Loucy (cell line): ENCODE measurements around the gene IGF2BP2.

Experiments used
- H2AFZ ChIP-seq: fragments of 200-600 bp; sonication (generic); 2 replicates; pipeline ENCODE4 v1.6.0; 2016; ENCODE audit warnings: antibody characterized with exemption, mild to moderate bottlenecking, low read length, moderate library complexity
- H3F3A ChIP-seq: fragments of 200-600 bp; 2 replicates; pipeline ENCODE4 v1.6.0; 2016; ENCODE audit warnings: antibody characterized with exemption, low read depth, mild to moderate bottlenecking
- H3K27me3 ChIP-seq: fragments of 200-600 bp; sonication (generic); 2 replicates; pipeline ENCODE4 v1.6.1; 2014; ENCODE audit warnings: low read length, mild to moderate bottlenecking; ENCODE audit not compliant: insufficient read depth, poor library complexity, severe bottlenecking
- H3K36me3 ChIP-seq: fragments of 200-600 bp; sonication (generic); 2 replicates; pipeline ENCODE4 v1.6.1; 2016; ENCODE audit warnings: low read length; ENCODE audit not compliant: insufficient read depth
- H3K4me1 ChIP-seq: fragments of 200-600 bp; sonication (generic); 2 replicates; pipeline ENCODE4 v1.5.1; 2014; ENCODE audit warnings: low read length, mild to moderate bottlenecking; ENCODE audit not compliant: insufficient read depth, poor library complexity, severe bottlenecking
- H3K4me2 ChIP-seq: fragments of 200-600 bp; sonication (generic); 2 replicates; pipeline ENCODE4 v1.6.0; 2014; ENCODE audit warnings: antibody characterized with exemption, low read length, low read depth, mild to moderate bottlenecking; ENCODE audit not compliant: poor library complexity, severe bottlenecking
- H3K4me3 ChIP-seq: fragments of 200-600 bp; sonication (generic); 2 replicates; pipeline ENCODE4 v1.5.1; 2014; ENCODE audit warnings: low read length, mild to moderate bottlenecking, mixed read lengths; ENCODE audit not compliant: poor library complexity, severe bottlenecking
- H3K79me2 ChIP-seq: fragments of 200-600 bp; sonication (generic); 2 replicates; pipeline ENCODE4 v1.6.1; 2014; ENCODE audit warnings: low read length; ENCODE audit not compliant: insufficient read depth
- H3K9ac ChIP-seq: fragments of 200-600 bp; sonication (generic); 2 replicates; pipeline ENCODE4 v1.6.0; 2014; ENCODE audit warnings: mild to moderate bottlenecking, low read depth, low read length, moderate library complexity; ENCODE audit not compliant: poor library complexity, severe bottlenecking
- H3K9me2 ChIP-seq: fragments of 200-600 bp; sonication (generic); replicated peaks from 2 replicates; pipeline ENCODE4 v1.6.1; 2016; ENCODE audit warnings: low read depth, low read length, mixed read lengths
- H3K9me3 ChIP-seq: fragments of 200-600 bp; sonication (generic); 2 replicates; pipeline ENCODE4 v1.6.1; 2014; ENCODE audit warnings: mild to moderate bottlenecking, antibody characterized with exemption, low read length, low read depth; ENCODE audit not compliant: insufficient read depth
- H4K20me1 ChIP-seq: fragments of 200-600 bp; sonication (generic); 2 replicates; pipeline ENCODE4 v1.6.0; 2014; ENCODE audit warnings: antibody characterized with exemption, low read length, mild to moderate bottlenecking; ENCODE audit not compliant: insufficient read depth, poor library complexity, severe bottlenecking
- EZH2phosphoT487 ChIP-seq: fragments of 200-600 bp; IDR thresholded peaks from 2 replicates; pipeline ENCODE4 v1.6.1; 2018; ENCODE audit warnings: antibody characterized with exemption, mild to moderate bottlenecking, moderate library complexity, borderline replicate concordance
- TF ChIP-seq, protein P1 (sequence below): fragments of 200-600 bp; sonication (generic); conservative IDR thresholded peaks from 2 replicates; pipeline ENCODE4 v1.5.1; 2014; ENCODE audit warnings: mild to moderate bottlenecking, antibody characterized with exemption, low read length

The IGF2BP2 gene

DNA sequence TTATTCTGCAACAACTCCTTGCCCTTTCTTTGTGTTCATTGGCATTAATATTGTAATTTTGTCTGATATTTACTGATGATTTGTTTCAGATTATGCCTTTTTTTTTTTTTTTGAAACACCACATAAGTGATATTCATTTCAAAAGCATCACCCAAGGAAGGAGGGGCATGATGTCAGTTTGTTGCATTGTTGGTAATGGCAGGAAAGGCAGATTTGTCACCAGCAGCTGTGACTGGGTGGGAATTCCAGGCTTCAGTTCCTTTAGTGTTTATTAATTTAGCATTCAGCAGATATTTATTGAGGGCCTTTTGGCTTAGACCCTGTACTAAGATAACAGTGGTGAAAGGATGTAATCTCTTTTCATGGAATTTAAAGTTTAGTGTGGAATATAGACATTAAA, 219.3 kb downstream of the IGF2BP2 start:
- no peaks in the 10 kb centered on the region for H3K27me3 ChIP-seq
- no peaks in the 10 kb centered on the region for H4K20me1 ChIP-seq
- TF ChIP-seq EZH2phosphoT487, result no peak
- TF ChIP-seq, protein P1, sequence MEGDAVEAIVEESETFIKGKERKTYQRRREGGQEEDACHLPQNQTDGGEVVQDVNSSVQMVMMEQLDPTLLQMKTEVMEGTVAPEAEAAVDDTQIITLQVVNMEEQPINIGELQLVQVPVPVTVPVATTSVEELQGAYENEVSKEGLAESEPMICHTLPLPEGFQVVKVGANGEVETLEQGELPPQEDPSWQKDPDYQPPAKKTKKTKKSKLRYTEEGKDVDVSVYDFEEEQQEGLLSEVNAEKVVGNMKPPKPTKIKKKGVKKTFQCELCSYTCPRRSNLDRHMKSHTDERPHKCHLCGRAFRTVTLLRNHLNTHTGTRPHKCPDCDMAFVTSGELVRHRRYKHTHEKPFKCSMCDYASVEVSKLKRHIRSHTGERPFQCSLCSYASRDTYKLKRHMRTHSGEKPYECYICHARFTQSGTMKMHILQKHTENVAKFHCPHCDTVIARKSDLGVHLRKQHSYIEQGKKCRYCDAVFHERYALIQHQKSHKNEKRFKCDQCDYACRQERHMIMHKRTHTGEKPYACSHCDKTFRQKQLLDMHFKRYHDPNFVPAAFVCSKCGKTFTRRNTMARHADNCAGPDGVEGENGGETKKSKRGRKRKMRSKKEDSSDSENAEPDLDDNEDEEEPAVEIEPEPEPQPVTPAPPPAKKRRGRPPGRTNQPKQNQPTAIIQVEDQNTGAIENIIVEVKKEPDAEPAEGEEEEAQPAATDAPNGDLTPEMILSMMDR, result no peak
- no peak overlapping the region for H3K4me2 ChIP-seq
- no peak overlapping the region for H2AFZ ChIP-seq
- no peaks in the 10 kb centered on the region for H3K9me3 ChIP-seq
- H3K9me2 ChIP-seq, result no peaks in the 10 kb centered on the region
- no peaks in the 10 kb centered on the region for H3K4me1 ChIP-seq
- H3K79me2 ChIP-seq, result no peaks in the 10 kb centered on the region
- H3F3A ChIP-seq, result no peaks in the 10 kb centered on the region
- no peak overlapping the region for H3K4me3 ChIP-seq
- peaks cover 64% of the 10 kb centered on the region; the same call in 1 of the 2 replicates for H3K36me3 ChIP-seq
- no peak overlapping the region for H3K9ac ChIP-seq

- Histone ChIP-seq H3K4me1 (peaks cover 4% of the 10 kb centered on the region), H3K4me2 (no peak overlapping the region), H3K36me3 (peaks cover 8% of the 10 kb centered on the region; the same call in 1 of the 2 replicates), H3K9me3 (no peaks in the 10 kb centered on the region), H3F3A (no peaks in the 10 kb centered on the region), H4K20me1 (no peaks in the 10 kb centered on the region), H3K27me3 (no peaks in the 10 kb centered on the region), H3K4me3 (no peak overlapping the region), H3K79me2 (no peaks in the 10 kb centered on the region), H3K9ac (no peak overlapping the region), H2AFZ (no peak overlapping the region), H3K9me2 (no peaks in the 10 kb centered on the region)
- no peak for TF ChIP-seq EZH2phosphoT487
- TF ChIP-seq, protein P1, result no peak
Measured at GRCh38 chr3:185595526-185595925, 229.3 kb downstream of the IGF2BP2 start.

GRCh38 chr3:185594073-185594472, 230.8 kb downstream of the IGF2BP2 start:
- no peak for TF ChIP-seq EZH2phosphoT487
- TF ChIP-seq, protein P1, result no peak
- peaks cover 8% of the 10 kb centered on the region for H3K4me1 ChIP-seq
- H3K9me3 ChIP-seq, result no peaks in the 10 kb centered on the region
- no peak overlapping the region for H2AFZ ChIP-seq
- H3F3A ChIP-seq, result no peaks in the 10 kb centered on the region
- no peaks in the 10 kb centered on the region for H4K20me1 ChIP-seq
- H3K4me2 ChIP-seq, result no peak overlapping the region
- no peak overlapping the region for H3K9ac ChIP-seq
- H3K79me2 ChIP-seq, result peaks cover 7% of the 10 kb centered on the region; the same call in 1 of the 2 replicates
- H3K4me3 ChIP-seq, result no peak overlapping the region
- peaks cover 8% of the 10 kb centered on the region; the same call in 1 of the 2 replicates for H3K36me3 ChIP-seq
- H3K9me2 ChIP-seq, result no peaks in the 10 kb centered on the region
- no peaks in the 10 kb centered on the region for H3K27me3 ChIP-seq
